HG03135 (cell line): ENCODE measurements around the gene PLOD3.

Experiments
- ATAC-seq: cut with Tn5 transposase; IDR thresholded peaks from one replicate; pipeline ENCODE4 v1.9.1; 2021; ENCODE audit warnings: mild to moderate bottlenecking, moderate library complexity; ENCODE audit not compliant: unreplicated experiment

The PLOD3 gene

DNA sequence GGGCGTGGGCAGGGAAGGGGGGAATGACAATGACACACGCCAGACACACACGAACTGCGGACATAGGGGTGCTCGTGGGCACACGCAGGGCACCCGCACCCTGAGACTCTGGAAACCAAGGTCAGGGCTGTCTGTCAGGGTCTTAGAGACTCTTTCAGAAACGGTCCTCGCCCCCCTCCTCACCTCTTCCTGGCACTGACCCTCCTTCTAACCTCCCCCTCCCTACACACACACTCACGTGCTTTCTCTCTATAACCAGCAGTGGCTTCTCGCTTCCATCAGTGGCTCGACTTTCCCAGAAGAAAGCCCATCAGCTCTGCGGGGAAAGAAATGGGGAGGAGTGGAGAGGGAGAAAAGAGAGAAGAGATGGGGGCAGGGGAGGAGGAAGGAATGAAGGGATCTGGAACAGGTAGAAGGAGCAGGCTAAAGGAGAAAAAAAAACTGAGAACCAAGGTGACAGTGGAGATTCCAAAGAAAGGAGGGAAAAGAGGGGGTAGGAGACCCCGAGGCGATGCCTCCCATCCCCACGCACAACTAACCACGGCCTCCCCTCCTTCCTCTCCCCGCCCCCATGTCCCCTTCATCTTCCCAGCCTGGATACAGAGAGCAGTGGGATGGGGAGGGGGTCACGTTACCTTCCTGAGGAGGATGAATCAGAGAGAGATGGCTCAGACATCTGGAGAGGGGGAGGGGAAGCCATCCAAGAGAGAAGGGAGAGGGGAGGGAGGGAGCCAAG, 50.3 kb downstream of the PLOD3 start:
- ATAC-seq: no peak

DNA sequence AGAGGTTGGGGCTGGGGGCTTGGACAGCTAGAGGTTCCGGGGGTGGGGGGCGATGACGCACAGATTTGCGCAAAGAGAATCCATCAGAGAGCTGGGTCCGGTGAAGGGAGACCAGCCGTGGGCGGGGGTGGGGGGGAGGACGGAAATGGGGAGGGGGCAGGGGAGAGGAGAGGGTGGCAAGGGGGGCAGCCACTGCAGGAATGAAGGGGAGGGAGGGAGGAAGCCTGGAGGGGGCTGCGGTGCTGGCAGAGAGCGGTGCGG, 50.8 kb downstream of the PLOD3 start:
- ATAC-seq: no peak

DNA sequence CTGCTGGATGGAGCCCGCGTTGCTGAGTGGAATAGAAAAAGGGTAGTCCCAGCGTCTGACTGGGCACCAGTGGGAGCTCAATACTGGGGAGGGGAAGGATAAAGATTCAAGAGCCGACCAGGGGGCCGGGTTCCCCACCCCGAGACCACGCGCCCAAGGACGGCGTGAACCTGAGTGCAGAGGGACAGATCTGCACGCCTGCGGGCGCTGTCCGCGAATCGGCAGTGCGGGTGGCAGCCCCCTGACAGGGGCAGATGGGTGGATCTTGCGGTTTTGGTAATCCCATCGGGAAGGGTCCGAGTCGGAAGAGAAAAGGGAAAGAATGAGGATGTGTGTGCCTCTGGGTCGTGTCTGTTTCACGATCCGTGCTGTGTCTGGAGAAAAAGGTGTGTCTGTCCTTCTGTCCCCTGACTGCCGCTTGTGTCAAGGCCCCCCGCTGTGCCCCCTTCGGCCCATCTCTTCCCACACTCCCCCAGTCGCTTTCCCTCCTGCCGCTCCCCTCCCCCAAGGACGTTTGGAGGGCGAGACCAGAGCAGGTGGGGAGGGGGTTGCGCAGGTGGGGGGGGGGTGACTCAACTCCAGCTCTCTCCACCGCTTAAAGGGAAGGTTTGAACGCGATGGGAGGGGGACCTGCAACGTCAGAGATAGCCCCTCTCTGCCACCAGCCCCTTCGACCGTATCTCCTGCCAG, 51.3 kb downstream of the PLOD3 start:
- ATAC-seq: no peak

DNA sequence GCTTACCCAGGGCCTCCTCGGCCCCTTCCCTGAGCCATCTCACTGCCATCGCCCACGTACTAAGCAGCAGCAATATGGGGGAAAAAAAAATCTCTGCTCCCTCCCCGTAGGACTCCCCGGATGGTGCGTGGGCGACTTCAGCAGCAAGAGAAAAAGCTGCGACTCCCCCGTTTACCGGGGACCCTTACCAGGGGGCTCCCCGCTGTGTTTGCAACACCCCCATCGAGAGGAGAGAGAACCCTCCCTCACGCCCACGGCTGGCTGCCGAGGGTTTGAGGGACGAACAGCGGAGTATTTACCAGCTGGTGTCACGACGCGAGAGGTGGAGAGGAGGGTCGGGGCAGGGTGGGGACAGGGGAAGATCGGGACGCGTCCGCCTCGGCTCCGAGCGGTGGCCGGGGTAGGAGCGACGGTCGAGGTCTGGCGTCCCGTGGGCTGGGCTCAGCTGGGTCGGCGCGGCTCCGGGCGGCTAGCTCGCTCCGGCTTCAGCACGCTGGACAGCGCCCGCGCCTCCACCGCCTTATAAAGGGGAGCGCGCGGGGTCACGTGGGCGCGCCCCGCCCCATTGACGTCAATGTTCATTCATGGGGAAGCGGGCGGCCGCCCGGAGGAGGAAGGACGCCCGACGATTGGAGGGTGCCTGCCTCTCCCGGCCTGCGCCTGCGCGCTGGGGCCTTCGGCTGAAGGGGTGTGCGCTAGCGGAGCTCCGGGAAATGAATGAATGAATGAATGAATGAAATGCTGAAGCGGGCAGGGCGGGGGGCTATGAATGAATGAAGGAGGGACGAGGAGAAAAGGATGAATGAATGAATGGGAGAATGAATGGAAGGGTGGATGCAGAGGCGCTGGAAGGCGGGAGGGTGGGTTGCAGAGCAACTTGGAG, 52.1 kb downstream of the PLOD3 start, which contains the start of gene VGF:
TSS of gene VGF (minus strand) at position 495 of the 883 bp plus-strand sequence. CDS start 726 bp downstream, outside the sequence.
- peak; percentile 68 for ATAC-seq

DNA sequence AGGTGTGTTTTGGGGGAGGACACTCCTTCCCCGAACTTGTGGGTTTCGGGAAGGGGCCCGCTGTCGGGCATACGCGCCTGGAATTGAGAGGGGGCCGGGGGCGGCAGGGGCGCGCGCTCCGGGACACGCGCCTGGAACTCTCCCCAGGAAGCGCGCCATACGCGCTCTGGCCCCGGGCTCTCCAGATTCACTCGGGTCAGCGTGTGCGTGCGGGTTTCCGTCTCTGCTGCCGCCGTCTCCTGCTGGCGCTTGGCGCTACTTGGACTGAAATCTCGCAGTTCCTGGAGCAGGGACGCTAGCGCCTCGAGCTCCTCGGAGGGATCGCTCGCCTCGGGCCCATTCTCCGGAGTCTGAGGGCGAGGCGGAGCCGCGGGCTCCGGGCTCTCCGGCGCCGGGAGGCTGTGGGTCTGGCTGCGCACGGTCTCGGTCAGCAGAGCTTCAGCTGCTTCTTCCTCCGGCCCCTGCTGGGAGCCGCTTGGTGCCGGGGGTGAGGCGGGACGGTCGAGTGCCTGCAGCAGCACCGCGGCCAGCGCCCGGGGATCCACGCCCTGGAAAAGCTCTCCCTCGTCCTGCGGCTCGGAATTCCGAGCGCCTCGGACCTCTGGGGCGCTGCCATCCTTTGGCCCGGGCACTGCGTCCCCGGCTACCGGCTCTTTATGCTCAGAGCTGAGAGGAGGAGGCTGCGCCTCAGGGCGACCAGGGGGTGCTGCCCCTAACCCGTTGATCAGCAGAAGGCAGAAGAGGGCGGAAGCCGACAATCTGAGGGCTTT, 53.1 kb downstream of the PLOD3 start:
- no peak for ATAC-seq

DNA sequence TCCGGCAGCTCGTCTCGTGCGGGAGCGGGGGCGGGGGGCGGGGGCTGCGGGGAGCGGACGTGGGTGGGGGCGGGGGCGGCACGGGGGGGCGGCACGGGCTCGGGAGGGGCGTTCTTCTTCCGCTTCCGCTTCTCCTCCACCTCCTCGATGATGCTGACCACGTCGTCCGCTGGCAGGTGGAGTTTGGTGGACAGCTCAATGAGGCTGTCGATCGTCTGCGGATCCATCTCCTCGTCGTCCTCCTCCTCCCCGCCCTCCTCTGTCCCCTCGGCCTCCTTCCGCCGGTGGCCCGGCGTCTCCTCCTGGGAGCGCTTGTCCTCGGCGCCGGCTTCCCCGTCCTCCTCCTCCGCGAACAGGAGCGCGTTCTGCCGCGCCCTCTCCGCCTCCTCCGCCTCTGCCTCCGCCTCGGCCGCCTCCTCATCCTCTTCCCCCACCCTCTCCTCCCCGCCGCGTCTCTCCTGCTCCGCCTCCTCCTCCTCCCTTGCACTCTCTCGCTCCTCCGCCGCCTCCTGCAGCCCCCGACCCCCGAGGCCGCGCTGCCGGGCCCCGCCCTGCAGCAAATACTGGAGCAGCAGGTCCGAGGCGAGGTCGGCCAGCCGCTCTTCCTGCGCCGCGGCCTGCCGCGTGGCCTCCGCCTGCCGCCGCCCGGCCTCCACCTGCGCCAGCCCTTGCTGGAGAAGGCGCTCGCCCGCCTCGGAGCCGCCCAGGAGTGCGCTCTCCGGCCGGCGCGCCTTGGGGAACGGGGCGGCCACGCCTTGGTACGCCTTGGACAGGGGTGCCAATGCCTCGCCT, 53.9 kb downstream of the PLOD3 start:
- ATAC-seq: no peak

DNA sequence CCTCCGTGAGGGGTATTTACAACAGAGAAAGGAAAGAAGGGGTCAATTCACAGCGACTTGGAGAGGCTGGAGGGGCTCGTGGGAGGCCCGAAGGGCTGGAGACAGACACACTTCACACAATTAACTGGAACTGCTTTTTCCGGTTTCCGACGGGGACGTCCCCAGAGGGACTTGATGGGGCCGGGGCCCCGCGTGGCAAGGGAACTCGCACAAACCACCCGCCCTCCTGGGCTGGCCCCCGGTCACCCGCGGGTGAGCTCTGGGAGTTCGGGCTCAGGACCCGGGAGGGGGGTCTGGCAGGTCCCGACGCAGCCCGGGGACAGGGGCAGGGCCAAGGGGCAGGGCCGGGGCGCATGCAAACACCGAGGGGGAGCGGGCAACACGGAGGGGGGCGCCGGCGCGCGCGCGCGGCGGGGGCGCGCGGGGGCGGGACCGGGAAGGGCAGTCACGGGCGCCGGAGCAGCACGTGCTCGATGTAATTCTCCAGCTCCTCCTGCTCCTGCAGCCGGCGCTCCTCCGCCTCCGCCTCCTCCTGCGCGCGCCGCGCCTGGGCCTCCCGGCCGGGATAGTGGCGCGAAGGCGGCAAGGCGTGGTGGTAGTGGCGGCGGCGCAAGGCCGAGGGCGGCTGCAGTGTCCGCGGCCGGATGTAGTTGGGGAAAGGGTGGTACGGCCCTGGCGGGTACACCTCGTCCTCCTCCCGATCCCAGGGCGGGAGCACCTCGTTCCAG, 54.7 kb downstream of the PLOD3 start:
- ATAC-seq: no peak

DNA sequence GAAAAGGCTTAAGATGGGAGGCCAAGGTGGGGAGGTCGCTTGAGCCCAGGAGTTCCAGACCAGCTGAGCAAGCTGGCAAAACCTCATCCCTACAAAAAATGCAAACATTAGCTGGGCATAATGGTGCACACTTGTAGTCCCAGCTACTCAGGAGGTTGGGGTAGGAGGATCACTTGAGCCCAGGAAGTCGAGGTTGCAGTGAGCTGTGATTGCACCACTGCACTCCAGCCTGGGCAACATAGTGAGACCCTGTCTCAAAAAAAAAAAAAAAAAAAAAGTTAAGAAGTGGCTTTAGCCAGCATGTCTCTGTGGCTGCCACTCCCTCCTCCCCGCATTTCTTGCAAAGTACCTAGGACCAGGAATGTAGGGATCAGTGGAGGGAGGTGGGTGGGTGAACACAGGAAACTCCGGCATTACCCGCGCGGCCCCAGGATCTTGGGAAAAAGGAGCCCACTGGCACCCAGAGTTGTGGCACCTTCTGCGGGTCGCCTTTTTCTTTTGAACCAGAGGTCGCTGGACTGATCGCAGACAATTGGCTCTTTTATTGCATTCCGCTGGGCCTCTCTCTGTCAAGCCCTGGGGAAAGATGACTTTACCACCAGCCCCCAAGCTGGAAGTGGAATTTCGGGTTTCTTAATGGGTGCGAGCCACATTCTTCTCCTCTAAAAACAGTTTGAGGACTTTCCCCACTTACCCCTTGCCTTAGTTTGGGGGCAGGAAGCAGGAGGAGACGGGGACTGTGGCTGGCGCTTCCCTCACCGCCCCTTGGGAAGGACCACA, 55.5 kb downstream of the PLOD3 start:
- no peak for ATAC-seq

DNA sequence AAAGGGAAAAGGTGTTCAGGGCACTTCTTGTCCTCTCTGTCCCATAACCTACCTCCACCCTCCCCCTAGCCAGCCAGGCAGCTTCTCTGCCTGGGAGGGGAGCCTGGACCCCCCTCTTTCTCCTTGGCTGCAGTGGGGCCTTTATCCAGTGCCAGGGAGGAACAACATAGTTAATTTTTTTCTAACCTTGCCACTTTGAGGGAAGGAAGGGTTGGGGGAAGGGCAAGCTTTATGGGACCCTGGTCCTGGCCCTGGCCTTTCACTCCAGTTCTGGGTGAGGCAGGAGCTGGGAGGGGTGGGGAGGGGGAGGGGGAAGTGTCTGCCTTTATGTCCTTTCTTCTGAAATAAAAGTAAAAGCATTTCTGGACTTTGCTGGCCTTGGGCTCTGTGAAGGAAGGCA, 56.5 kb downstream of the PLOD3 start:
- ATAC-seq: no peak

DNA sequence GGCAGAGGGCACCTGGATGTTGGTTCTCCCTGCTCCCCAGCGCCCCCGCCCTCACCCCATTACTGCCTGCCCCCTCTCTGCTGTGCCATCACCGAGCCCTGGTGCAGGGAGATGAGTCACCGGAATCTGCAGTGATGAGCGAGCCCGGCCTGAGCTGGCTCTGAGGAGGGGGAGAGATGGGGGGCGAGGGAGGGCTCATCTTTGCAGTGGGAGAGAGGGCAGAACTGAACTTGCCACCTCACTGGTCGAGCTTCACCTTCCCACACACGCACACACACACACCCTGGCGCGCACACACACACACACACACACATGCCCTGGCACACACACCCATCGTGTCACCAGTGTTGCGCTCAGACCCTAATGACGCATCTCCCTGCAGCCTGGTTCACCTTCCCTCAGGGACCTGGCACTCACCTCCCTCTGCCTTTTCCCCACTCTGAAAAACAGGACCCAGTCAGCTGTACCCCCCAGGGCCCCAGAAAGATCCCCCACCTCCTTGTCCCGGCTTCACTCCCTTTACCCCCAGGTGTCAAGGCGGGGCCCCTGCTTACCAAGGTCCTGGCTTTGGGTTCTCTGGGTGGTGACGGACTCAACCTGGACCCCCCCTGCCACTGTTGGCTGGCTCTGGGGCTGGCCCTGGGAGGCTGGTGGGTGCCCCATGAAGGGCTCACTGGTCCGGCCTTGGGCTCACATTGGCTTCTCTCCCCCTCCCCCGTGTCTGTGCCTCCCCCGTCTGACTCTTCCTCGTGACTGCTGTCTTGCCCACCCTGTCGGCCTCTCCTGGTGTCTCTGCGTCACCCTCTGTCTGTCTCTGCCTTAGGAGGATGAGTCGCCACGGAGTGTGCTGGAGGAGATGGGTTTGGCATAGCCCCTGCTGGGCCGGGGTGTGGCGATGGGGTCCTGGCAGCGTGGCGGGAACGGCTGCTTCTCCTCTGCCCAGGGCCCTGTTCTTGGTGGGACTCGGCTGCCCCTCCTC, 57.4 kb downstream of the PLOD3 start:
- no peak for ATAC-seq

DNA sequence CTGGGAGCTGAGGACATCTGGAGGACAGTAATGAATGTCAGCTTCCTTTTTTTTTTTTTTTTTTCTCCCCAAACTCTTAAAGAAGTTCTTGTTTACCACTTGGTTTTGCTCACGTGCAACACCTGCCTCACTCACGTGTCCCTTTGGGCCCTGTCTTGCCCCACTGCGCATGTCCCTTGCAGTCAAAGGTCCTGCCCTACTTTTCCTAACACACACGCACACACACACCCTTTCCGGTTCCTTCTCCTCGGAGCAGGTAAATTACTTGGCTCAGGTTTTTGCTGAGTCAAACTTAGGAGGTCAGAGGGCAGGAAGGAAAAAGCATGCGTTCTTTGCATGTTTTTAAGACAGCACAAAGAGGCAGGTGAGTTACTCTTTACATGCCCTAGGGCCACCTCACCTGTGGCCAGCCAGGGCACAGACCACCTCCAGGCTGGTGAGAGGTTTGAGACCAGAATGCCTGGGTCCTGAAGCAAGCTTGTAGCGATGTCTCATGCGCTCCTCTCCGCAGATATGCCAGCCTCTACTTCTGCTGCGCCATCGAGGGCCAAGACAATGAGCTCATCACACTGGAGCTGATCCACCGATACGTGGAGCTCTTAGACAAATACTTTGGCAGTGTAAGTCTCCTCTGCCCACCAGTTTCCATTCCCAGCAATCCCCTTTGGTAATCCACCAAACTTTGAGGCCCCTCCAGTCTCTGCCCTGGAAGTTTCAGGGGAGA, 60.4 kb downstream of the PLOD3 start:
- ATAC-seq: no peak

DNA sequence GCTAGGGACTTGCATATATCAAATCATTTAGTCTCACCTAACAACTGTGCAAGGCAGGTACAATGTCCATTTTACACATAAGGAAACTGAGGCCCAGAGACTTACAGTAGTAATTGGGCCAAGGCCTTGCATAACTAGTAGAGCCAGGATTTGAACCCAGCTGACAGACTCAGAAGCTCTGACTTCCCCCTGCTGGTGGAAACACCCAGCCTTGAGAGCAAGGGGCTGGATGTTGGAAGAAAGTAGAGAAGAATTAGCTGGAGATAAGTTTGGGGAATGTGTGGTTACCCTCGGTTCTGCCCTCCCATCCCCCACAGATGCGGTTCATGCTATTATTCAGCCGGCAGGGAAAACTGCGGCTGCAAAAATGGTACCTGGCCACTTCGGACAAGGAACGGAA, 61.1 kb downstream of the PLOD3 start:
- no peak for ATAC-seq
